Measurements from ENCODE around the gene RNF125. TPM values are rescaled to one million over a fixed set of nuclear protein-coding genes. Genes with fewer than 3 reads are reported as not detected.
"Not testable (repeated sequence)": the region's sequence is repeated elsewhere in the genome, so short reads cannot be mapped to it uniquely, and the experiment has no call there.

RNF125 gene
- polyA plus RNA-seq, 3 donors = 17.3 to 29.2 (median 26.3) TPM

DNA sequence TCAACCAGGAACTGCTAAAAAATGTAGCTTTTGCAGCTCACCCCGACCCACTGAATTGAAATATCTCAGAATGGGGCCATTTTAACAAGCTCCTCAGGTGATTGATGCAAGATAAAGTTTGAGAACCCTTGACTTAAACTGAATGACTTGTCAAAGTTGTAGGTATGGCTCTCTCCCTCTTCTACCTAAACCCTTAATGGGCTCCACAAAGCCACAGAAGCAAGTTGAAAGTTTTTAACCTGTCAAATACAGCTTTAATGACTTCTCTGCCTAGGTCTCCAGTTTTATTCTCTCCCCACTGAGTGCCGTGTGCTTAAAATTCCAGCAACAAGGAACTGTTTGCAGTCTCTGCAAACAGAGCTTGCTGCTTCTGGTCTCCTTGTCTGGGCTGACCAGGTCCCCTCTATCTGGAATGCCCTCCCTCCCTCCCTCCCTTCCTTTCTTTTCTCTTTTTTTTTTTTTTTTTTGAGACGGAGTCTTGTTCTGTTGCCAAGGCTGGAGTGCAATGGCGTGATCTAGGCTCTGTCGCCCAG lies 19.7 kb upstream of the RNF125 start:
- Histone ChIP-seq H3K4me2 (replicated peaks; ENCODE audit: extremely low read depth, low read length, poor library complexity, severe bottlenecking) (no peak overlapping the region), H4K20me1 (ENCODE audit: insufficient read depth, low read length) (no peaks in the 10 kb centered on the region), H3K36me3 (replicated peaks in 1 of 2; ENCODE audit: control insufficient read depth in 1 of 2, insufficient read depth in 2 of 2, low read length in 2 of 2) (no peaks in the 10 kb centered on the region), H3K4me1 (ENCODE audit: control insufficient read depth in 1 of 2, insufficient read depth in 2 of 2, low read length in 2 of 2) (no peaks in the 10 kb centered on the region), H2AFZ (ENCODE audit: insufficient read depth, low read depth, low read length, poor library complexity, severe bottlenecking) (no peak overlapping the region), H3K9ac (ENCODE audit: insufficient read depth, low read length, poor library complexity, severe bottlenecking) (no peak overlapping the region), H3K4me3 (replicated peaks in 1 of 3; ENCODE audit: low read depth in 2 of 3, low read length in 3 of 3) (no peak overlapping the region), H3K79me2 (ENCODE audit: insufficient read depth, low read length) (no peaks in the 10 kb centered on the region), H3K27ac (ENCODE audit: low read depth in 1 of 2, low read length in 2 of 2) (no peak overlapping the region), H3K27me3 (ENCODE audit: control insufficient read depth in 2 of 2, insufficient read depth in 2 of 2, low read length in 2 of 2) (no peaks in the 10 kb centered on the region), H3K9me3 (replicated peaks in 1 of 2; ENCODE audit: control insufficient read depth in 1 of 2, insufficient read depth in 1 of 2, low read length in 2 of 2) (no peaks in the 10 kb centered on the region)
- peaks cover 4% of the 10 kb centered on the region for H3K4me1 Mint-ChIP-seq
- peaks cover 0 to 2% (median 0%) of the 10 kb centered on the region in 7 donors for H3K9me3 Mint-ChIP-seq
- H3K27ac Mint-ChIP-seq = peak overlapping the region in 1 of 7 donors; percentile 73
- H3K36me3 Mint-ChIP-seq = no peaks in the 10 kb centered on the region
- no peak overlapping the region for H3K4me3 Mint-ChIP-seq
- intact Hi-C loops (cut with micrococcal nuclease) = no loop called here
- no peak for DNase-seq
- WGBS (ENCODE audit: insufficient coverage) = 88% methylated on average over 1 of the region's 5 CpGs
- TF ChIP-seq, protein P1, sequence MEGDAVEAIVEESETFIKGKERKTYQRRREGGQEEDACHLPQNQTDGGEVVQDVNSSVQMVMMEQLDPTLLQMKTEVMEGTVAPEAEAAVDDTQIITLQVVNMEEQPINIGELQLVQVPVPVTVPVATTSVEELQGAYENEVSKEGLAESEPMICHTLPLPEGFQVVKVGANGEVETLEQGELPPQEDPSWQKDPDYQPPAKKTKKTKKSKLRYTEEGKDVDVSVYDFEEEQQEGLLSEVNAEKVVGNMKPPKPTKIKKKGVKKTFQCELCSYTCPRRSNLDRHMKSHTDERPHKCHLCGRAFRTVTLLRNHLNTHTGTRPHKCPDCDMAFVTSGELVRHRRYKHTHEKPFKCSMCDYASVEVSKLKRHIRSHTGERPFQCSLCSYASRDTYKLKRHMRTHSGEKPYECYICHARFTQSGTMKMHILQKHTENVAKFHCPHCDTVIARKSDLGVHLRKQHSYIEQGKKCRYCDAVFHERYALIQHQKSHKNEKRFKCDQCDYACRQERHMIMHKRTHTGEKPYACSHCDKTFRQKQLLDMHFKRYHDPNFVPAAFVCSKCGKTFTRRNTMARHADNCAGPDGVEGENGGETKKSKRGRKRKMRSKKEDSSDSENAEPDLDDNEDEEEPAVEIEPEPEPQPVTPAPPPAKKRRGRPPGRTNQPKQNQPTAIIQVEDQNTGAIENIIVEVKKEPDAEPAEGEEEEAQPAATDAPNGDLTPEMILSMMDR (IDR thresholded peaks at IDR 0.05) = no peak
- peaks cover 0 to 3% (median 0%) of the 10 kb centered on the region in 3 donors for H3K27me3 Mint-ChIP-seq (ENCODE audit: low read depth in 3 of 3)

DNA sequence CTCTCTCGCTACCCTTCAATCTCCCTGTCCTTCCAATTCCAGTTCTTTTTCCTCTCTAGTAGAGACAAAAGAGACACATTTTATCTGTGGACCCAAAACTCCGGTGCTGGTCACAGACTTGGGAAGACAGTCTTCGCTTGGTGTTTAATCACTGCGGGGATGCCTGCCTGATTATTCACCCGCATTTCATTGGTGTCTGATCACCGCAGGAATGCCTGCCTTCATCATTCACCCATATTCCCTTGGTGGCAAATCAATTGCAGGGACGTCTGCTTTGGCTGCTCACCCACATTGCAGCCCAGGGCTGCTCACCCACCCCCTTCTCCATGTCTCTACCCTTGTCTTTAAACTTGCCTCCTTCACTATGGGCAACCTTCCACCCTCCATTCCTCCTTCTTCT lies 17.5 kb upstream of the RNF125 start:
- H3K4me2 ChIP-seq (replicated peaks; ENCODE audit: extremely low read depth, low read length, poor library complexity, severe bottlenecking); H3K4me1 Mint-ChIP-seq; H3K9ac ChIP-seq (ENCODE audit: insufficient read depth, low read length, poor library complexity, severe bottlenecking); H4K20me1 ChIP-seq (ENCODE audit: insufficient read depth, low read length); H3K4me1 ChIP-seq (ENCODE audit: control insufficient read depth in 1 of 2, insufficient read depth in 2 of 2, low read length in 2 of 2); H2AFZ ChIP-seq (ENCODE audit: insufficient read depth, low read depth, low read length, poor library complexity, severe bottlenecking); H3K27me3 Mint-ChIP-seq (ENCODE audit: low read depth in 3 of 3); intact Hi-C loops (cut with micrococcal nuclease); H3K4me3 ChIP-seq (replicated peaks in 1 of 3; ENCODE audit: low read depth in 2 of 3, low read length in 3 of 3); H3K27me3 ChIP-seq (ENCODE audit: control insufficient read depth in 2 of 2, insufficient read depth in 2 of 2, low read length in 2 of 2); H3K36me3 ChIP-seq (replicated peaks in 1 of 2; ENCODE audit: control insufficient read depth in 1 of 2, insufficient read depth in 2 of 2, low read length in 2 of 2); H3K9me3 Mint-ChIP-seq; H3K9me3 ChIP-seq (replicated peaks in 1 of 2; ENCODE audit: control insufficient read depth in 1 of 2, insufficient read depth in 1 of 2, low read length in 2 of 2); H3K4me3 Mint-ChIP-seq; DNase-seq; H3K79me2 ChIP-seq (ENCODE audit: insufficient read depth, low read length); H3K27ac ChIP-seq (ENCODE audit: low read depth in 1 of 2, low read length in 2 of 2); H3K36me3 Mint-ChIP-seq: not testable (repeated sequence)
- H3K27ac Mint-ChIP-seq = peak overlapping the region in 1 of 7 donors; percentile 15
- WGBS (ENCODE audit: insufficient coverage) = 98% methylated on average over 7 of the region's 7 CpGs

GRCh38 chr18:32003822-32004221 lies 14.8 kb upstream of the RNF125 start:
- H2AFZ ChIP-seq (ENCODE audit: insufficient read depth, low read depth, low read length, poor library complexity, severe bottlenecking); H3K27ac ChIP-seq (ENCODE audit: low read depth in 1 of 2, low read length in 2 of 2); H3K36me3 Mint-ChIP-seq; DNase-seq; H3K27me3 ChIP-seq (ENCODE audit: control insufficient read depth in 2 of 2, insufficient read depth in 2 of 2, low read length in 2 of 2); H3K4me3 ChIP-seq (replicated peaks in 1 of 3; ENCODE audit: low read depth in 2 of 3, low read length in 3 of 3); H3K9ac ChIP-seq (ENCODE audit: insufficient read depth, low read length, poor library complexity, severe bottlenecking); H3K27ac Mint-ChIP-seq; intact Hi-C loops (cut with micrococcal nuclease); H3K4me1 ChIP-seq (ENCODE audit: control insufficient read depth in 1 of 2, insufficient read depth in 2 of 2, low read length in 2 of 2); H3K4me1 Mint-ChIP-seq; H4K20me1 ChIP-seq (ENCODE audit: insufficient read depth, low read length); H3K27me3 Mint-ChIP-seq (ENCODE audit: low read depth in 3 of 3); H3K9me3 Mint-ChIP-seq; H3K79me2 ChIP-seq (ENCODE audit: insufficient read depth, low read length); H3K9me3 ChIP-seq (replicated peaks in 1 of 2; ENCODE audit: control insufficient read depth in 1 of 2, insufficient read depth in 1 of 2, low read length in 2 of 2); H3K4me3 Mint-ChIP-seq; H3K4me2 ChIP-seq (replicated peaks; ENCODE audit: extremely low read depth, low read length, poor library complexity, severe bottlenecking); H3K36me3 ChIP-seq (replicated peaks in 1 of 2; ENCODE audit: control insufficient read depth in 1 of 2, insufficient read depth in 2 of 2, low read length in 2 of 2): not testable (repeated sequence)
- WGBS (ENCODE audit: insufficient coverage) = 94% methylated on average over 2 of the region's 2 CpGs
